Activated CD8-positive, alpha-beta memory T cell treated with anti-CD3 and anti-CD28 coated beads for 1 hour (primary cell): ENCODE results near the gene MMP14.
"Not testable (repeated sequence)": the region's sequence is repeated elsewhere in the genome, so short reads cannot be mapped to it uniquely, and the experiment has no call there.

Experiments used
- DNase-seq, 2 donors: peaks; one replicate each; pipeline ENCODE4 v3.0.0-alpha.2; 2020; ENCODE audit warnings: low read depth in 1 of 2; ENCODE audit errors: extremely low read depth in 1 of 2

Gene MMP14

DNA sequence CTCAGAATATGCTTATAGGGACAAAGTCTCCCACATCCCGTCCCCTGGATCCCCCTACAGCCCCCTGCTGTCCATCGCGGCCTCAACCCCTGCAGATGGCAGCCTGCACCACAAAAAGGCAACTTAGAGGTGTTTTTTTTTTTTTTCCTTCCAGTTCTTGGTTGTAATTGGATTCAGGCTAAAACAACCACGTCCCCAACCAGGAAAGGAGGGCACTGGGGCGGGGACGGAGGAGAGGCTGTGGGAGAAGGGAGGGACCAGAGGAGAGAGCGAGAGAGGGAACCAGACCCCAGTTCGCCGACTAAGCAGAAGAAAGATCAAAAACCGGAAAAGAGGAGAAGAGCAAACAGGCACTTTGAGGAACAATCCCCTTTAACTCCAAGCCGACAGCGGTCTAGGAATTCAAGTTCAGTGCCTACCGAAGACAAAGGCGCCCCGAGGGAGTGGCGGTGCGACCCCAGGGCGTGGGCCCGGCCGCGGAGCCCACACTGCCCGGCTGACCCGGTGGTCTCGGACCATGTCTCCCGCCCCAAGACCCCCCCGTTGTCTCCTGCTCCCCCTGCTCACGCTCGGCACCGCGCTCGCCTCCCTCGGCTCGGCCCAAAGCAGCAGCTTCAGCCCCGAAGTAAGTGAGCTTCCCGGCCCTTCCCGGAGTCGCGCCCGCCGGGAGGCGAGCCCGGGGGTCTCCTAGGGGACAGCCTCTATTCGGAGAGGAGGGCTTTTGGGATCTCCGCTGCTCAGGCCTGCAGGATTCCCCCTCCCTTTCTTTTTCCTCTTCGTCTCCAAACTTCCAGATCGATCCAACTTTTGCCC is at the start of gene MMP14:
MMP14 (plus strand) TSS at position 285 of the 813 bp plus-strand sequence; CDS start at position 518, 233 bp downstream.
- no peak for DNase-seq

DNA sequence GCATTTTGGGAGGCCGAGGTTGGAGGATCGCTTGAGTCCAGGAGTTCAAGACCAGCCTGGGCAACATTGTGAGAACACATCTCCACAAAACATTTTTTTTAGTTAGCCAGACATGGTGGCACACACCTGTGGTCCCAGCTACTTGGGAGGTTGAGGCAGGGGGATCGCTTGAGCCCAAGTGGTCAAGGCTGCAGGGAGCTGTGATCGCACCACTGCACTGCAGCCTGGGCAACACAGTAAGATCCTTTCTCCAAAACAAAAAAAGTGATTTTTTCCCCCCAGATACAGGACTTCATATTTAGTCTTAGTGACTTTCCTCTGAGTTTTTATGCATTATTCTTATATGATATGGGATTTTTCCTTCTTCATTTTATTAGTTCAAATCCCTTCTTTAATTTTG is 49.7 kb upstream of the MMP14 start:
- DNase-seq, result no peak

DNA sequence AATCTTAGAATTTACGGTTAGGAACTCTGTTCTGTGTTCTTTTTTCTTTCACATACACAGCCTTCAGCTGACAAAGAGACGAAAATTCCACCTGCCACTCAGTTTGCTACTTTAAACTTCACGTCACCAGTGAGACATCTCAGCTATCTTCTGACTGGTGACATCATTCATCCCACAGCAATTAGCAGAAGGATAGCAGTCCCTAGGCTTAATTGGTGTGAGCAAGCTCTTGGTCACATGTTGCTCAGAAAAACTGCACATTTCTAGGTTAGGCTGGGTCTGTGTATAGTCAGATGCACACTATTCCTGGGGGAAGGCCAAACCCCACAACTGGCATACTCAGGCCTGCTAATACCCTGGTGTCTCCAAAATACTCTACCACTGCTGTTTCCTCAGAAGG is 45.1 kb upstream of the MMP14 start:
- no peak for DNase-seq

DNA sequence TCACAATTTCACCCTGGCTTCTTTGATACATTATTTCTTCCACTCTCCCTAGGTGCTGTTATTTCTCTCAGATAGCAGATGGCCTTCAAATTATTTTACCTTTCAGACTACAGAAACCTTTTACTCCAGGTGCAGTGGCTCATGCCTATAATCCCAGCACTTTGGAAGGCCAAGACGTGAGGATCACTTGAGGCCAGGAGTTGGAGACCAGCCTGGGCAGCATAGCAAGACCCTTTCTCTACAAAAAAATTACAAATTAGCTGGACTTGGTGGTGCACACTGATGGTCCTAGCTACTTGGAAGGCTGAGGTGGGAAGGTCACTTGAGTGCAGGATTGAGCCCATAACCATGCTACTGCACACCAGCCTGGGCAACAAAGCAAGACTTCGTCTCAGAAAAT is 44.2 kb upstream of the MMP14 start:
- no peak for DNase-seq

DNA sequence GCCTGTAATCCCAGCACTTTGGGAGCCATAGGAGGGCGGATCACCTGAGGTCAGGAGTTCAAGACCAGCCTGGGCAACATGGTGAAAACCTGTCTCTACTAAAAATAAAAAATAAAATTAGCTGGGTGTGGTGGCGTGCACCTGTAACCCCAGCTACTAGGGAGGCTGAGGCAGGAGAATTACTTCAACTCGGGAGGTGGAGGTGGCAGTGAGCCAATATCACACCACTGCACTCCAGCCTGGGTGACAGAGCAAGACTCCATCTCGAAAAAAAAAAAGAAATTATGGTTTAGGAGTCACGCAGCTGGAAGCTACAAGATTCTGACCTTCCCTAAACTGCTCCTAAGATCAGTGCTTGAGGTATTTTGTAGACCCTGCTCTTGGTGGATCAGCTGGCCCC is 42.8 kb upstream of the MMP14 start:
- DNase-seq, result not testable (repeated sequence)

DNA sequence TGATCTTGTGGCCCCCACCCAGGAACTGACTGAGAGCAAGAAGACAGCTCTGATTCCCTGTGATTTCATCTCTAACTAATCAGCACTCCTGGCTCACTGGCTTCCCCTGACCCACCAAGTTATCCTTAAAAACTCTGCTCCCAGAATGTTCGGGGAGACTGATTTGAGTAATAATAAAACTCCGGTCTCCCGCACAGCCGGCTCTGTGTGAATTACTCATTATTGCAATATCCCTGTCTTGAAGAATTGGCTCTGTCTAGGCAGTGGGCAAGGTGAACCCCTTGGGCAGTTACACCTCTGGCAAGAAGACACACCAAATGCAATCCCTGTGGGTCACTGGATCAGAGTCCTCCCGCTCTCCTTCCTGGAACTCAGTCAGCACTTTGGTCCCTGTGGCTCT is 42.4 kb upstream of the MMP14 start:
- DNase-seq, result no peak

DNA sequence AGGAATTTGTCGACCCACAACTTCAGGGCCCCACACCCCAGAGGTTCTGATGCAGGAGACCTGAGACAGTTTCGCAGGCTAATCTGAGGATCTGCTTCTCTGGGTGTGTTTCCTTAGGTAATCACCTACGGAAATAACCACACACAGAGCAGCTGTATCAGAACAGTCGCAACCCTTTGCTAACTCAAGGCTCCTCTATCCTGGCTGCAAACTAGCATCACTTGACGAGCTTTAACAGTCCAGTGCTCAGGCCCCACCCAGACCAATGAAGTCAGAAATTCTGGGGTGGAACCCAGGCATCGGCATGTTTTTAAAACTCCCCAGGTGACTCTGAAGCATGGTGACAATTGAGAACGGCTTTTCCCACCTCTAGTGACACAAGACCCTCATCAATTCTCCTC is 41.8 kb upstream of the MMP14 start:
- DNase-seq, result no peak

DNA sequence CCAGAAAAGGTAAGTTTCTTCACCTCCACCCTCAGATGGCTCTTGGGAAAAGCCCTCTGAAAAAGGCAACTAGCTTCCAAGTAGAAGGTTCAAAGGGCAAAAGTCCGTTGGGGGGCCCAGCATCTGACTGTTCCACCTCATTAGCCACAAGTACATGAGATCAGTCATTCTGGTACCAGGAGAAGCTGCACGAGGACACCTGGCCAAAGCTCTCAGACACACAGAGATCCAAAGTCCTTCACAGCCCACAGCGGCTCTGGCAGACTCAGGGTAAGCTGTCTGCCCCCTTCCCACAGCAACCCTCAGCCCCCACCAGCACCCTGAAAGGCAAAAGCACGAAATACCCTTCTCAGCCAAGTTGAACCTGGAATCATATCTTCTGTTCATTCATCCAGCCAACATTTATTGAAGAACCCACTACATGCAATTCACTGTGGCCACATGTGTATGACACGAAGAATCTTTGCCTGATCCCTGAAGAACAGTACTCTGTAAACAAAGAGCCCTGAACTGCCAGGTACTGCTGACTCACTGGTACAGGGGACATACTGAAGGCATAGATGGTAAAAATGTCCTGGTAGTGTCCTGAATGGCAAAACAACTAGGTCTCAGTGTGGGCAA is 40.2 kb upstream of the MMP14 start:
- DNase-seq, result no peak

DNA sequence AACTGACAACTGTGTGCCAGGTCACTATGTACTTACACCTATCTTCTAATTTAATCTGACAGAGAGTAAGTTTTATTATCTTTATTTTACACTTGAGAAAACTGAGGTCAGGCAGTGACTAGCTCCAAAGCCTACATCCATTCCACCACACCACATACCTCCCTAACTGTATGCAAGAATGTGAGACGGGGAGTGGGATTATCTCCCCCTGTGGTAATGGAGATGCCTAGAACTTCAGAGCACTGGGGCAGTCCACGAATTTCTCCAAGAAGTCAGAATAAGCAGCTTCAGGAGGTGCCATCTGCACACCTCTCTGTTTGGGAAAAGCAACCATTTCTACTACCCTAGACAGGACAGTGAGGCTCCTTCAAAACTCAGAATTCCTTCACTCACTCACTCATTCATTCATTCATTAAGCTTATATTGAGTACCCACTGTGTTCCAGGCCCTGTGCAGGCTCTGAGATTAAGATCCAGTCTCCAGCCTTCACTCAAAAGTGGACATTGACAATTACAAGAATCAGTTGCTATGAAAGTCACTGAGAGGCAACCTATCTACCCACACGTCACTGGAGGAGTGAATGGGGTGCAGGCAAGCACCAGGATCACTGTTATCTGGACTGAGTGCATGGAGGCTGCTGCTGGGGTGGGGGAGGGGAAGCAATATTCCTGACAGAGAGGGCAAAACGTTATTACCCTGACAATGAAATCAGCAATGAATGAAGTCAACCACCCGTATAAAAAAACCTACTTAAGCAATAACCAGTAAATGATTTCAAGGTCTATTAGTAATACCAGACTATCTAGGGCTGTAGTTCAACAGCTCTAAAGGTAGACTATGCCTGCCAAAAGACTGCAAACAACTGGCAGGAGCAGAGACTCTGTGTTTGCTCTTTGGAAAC is 39.1 kb upstream of the MMP14 start:
- no peak for DNase-seq

DNA sequence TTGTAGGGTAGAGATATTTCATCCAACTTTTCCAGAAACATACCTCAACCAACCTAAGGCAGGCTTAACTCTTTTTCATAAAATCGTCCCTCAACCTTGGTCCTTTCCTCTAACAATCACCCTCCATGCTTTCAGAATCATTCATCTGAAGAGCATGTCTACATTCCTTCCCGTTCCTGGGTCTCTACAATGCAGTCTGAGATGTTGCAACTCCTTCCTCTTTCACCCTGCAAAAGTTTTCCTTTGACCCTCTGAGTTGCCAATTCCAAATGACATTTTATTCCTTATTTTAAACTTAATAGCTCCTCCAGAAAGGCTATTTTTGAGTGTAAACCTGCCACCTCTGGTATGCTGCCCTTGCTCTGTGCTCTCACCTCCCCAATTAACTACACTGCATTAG is 37.9 kb upstream of the MMP14 start:
- no peak for DNase-seq

DNA sequence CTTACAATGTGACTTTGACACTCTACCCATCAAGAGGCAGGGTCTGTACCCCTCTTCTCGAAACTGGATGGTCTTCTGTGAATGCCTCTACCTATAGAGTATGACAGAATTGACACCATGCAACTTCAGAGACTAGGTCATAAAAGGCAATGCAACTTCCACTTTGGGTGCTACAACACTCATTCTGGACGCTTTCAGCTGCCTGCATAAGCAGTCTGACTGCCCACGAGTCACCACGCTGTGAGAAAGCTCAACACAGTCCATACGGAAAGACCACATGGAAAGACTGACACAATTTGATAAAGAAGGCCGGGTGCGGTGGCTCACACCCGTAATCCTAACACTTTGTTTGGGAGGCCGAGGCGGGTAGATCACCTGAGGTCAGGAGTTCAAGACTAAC is 36.0 kb upstream of the MMP14 start:
- no peak for DNase-seq

DNA sequence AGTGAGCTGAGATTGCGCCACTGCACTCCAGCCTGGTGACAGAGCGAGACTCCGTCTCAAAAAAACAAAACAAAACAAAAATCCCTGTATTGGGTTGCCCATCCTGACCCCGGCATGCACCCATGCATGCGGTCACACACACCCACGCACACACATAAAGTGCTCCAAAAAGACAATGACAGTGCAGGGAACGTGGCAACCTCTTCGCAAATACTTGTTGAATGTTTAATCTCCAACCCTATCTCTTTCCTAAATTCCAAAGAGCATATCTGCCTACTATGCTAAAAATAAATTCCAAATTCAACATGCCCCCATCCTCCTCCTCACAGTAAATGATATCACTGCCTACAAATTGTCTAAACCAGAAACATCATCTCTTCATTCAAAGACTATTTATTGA is 34.7 kb upstream of the MMP14 start:
- no peak for DNase-seq

DNA sequence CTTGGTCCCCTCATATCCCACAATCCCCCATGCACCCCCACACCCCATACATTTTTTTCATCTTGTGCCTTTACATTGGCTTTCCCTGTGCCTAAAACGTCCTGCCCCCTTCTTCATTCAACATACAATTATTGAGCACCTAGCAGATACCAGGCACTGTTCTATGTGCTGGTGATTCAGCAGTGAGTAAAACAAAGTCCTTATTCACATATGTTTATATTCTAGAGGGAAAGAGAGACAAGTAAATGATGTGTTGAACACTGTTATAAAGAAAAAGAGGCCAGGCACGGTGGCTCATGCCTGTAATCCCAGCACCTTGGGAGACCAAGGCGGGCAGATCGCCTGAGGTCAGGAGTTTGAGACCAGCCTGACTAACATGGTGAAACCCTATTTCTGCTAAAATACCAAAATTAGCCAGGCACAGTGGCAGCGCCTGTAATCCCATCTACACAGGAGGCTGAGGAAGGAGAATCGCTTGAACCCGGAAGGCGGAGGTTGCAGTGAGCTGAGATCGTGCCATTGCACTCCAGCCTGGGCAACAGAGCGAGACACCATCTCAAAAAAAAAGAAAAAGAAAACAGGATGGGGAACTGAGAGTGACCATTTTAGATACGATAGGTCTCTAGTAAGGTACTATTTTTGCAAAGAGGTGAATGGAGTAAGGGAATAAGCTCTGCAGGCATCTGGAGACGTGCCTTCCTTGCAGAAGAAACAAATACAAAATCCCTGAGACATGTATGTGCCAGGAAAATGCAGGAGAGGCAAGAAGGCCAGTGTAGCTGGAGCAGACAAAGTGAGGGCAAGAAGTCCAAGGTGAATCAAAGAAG is 33.3 kb upstream of the MMP14 start:
- DNase-seq, result no peak

DNA sequence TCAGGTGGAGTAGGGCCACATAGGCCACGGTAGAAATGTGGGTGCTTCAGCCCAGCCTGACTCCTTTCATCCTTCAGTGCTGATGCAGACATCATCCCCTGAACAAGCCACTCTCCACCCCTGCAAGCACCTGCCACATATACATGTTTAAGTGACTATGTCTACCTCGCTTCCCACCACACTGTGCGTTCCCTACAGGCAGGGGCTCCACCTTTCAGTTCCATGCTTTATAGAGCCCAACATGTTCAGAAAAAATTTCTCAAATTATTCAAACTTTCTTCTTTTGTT is 32.8 kb upstream of the MMP14 start:
- no peak for DNase-seq

DNA sequence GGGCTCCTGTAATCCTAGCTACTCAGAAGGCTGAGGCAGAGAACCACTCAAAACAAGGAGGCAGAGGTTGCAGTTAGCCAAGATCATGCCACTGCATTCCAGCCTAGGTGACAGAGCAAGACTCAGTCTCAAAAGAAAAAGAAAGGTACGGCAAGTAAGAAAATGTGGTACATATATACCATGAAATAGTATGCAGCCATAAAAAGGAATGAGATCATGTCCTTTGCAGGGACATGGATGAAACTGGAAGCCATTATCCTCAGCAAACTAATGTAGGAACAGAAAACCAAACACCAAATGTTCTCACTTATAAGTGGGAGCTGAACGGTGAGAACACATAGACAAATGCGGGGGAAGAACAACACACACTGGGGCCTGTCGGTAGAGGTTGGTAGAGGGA is 31.1 kb upstream of the MMP14 start:
- not testable (repeated sequence) for DNase-seq

DNA sequence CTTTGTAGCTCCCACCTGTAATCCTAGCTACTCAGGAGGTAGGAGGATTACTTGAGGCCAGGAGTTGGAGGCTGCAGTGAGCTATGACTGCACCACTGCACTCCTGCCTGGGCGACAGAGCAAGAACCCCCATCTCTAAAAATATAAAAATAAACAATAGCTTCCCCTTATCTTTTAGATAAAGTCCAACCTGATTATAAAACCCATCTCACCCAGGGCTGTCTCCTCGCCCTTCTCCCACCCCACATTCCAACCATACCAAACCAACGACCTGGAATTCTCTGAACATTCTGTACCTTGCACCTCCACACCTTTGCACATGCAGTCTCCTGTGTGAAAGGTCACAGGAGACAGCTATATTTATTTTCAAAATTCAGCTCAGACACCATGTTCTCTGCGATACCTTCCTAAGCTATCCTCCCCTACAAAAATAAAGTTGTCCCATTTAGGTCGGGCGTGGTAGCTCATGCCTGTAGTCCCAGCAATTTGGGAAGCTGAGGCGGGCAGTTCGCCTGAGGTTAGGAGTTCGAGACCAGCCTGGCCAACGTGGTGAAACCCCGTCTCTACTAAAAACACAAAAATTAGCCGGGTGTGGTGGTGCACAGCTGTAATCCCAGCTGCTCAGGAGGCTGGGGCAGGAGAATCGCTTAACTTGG is 28.8 kb upstream of the MMP14 start:
- DNase-seq, result no peak

DNA sequence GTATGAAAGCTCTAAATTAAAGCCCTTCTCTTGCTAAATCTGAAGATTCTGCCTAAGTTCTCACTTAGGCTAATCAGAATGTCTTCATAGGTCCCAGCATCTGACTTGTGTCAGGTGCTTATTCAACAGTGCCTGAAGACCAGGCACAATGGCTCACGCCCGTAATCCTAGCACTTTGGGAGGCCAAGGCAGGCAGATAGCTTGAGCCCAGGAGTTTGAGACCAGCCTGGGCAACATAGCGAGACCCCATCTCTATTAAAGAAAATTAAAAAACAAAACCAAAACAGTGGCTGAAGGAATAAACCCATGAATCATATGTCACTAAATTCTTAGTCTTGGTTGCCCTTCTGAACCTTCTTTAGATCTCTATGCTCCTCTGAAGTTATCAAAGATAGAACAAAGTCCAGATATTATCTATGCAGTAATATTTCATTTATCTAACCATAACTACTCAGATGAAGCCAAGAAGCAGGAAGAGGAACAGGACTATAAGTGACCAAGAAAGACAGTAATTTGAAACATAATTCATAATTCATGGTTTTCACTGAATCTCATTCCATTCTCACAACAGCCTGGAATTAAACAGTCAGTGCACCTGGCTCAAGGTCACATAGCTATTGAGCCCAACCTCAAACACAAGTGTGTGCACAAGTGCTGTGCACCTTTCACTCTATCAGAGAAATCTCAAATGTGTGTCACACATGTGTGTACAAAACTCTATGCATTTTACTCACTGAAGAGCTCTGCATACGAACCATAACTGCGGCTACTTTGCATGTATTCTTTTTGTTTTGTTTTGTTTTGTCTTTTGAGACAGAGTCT is 27.8 kb upstream of the MMP14 start:
- DNase-seq, result no peak

DNA sequence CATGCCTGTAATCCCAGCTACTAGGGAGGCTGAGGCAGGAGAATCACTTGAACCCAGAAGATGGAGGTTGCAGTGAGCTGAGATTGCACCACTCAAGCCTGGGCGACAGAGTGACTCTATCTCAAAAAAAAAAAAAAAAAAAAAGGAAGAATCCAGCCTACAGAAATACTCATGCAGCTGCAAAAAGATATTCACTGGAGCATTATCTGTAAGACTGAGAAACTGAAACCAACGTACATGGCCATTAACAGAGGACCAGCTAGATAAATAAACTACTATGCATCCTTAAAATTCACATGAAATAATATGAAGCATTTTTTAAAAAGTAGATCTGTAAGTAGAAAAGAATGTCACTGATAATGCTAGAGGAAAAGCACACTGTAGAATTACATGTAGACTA is 24.7 kb upstream of the MMP14 start:
- no peak for DNase-seq

DNA sequence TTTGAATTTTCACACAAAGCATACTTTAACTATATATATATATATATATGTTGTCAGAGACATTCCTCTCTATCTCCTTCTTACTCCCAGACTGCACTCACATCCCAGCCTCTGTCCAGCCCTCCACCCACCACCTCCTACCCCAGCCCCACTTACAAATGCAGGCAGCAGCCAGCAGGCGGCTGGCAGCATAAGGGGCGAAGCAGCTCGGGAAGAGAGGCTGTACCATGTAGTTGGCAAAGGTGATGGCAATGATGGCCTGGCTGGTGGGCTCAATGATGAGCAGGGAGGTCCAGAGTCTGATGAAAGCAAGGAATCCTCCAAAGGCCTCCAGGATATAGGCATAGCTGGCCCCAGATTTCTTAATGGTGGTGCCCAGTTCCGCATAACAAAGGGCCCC is 23.6 kb upstream of the MMP14 start:
- no peak for DNase-seq

DNA sequence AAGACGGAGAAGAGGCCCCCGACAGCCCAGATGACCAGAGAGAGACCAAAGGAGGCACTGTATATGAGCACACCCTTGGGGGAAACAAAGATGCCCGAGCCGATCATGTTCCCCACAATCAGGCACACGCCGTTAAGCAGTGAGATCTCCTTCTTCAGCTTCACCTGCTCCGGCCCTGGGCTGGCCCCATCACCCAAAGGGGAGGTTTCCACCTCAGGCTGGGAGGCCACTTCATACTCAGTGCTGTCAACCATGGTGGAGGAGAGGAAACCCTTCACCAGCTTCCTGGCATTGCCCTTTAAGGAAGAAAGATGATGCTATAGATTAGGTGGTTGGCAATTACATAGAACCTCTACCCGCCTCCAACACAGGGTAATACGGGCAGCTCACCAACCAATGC is 23.2 kb upstream of the MMP14 start:
- no peak for DNase-seq
